ENCODE measurements around the gene RAPGEF6.

GRCh38 chr5:131541071-131541470 lies 94.0 kb downstream of the RAPGEF6 start:
- TF ChIP-seq POLR2A (IDR thresholded peaks at IDR 0.05) (no peak), CTCF (IDR thresholded peaks at IDR 0.05 in 4 of 5, conservative IDR thresholded peaks at IDR 0.05 in 1 of 5) (no peak)
